ENCODE results near the gene FAM161B.

The FAM161B gene, protein sequence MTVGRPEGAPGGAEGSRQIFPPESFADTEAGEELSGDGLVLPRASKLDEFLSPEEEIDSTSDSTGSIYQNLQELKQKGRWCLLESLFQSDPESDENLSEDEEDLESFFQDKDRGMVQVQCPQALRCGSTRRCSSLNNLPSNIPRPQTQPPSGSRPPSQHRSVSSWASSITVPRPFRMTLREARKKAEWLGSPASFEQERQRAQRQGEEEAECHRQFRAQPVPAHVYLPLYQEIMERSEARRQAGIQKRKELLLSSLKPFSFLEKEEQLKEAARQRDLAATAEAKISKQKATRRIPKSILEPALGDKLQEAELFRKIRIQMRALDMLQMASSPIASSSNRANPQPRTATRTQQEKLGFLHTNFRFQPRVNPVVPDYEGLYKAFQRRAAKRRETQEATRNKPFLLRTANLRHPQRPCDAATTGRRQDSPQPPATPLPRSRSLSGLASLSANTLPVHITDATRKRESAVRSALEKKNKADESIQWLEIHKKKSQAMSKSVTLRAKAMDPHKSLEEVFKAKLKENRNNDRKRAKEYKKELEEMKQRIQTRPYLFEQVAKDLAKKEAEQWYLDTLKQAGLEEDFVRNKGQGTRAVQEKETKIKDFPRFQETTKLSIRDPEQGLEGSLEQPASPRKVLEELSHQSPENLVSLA

GRCh38 chr14:73949752-73950734 is at the start of gene FAM161B, which contains the start of gene COQ6:
Gene FAM161B, minus strand, starts transcription at chr14:73950094. Its CDS starts 68 bp downstream, at chr14:73950026.
Gene COQ6, plus strand, starts transcription at chr14:73950302. Its CDS starts 31 bp downstream, at chr14:73950333.
- Histone ChIP-seq H3K27ac (ENCODE audit: low read depth, low read length) (peak within 1 kb of the TSS; percentile 63), H3K36me3 (ENCODE audit: control insufficient read depth, low read length) (peaks cover 11% of the 10 kb centered on the region), H3K27me3 (ENCODE audit: control insufficient read depth, low read length) (no peaks in the 10 kb centered on the region), H3K79me2 (ENCODE audit: control insufficient read depth, low read length) (peaks cover 12% of the 10 kb centered on the region), H3K4me1 (ENCODE audit: control insufficient read depth, low read length) (peaks cover 6% of the 10 kb centered on the region), H3K4me3 (ENCODE audit: low read length) (peak within 1 kb of the TSS; percentile 82), H4K20me1 (ENCODE audit: control insufficient read depth, insufficient read depth, low read depth, low read length) (no peaks in the 10 kb centered on the region), H3K9me2 (replicated peaks; ENCODE audit: control insufficient read depth, low read length) (no peaks in the 10 kb centered on the region), H3F3A (ENCODE audit: control insufficient read depth, insufficient read depth) (0 out of 2 replicates have a peak, but pooled peaks cover 2% of the 10 kb centered on the region), H3K9me3 (ENCODE audit: control insufficient read depth, insufficient read depth, low read length) (no peaks in the 10 kb centered on the region), H3K4me2 (ENCODE audit: low read length) (peak within 1 kb of the TSS; percentile 77)
- peak; percentile 37 for TF ChIP-seq CTCF (IDR thresholded peaks at IDR 0.05; ENCODE audit: low read depth, low read length, poor library complexity, severe bottlenecking)
- TF ChIP-seq EZH2phosphoT487 (IDR thresholded peaks at IDR 0.05; ENCODE audit: borderline replicate concordance, low read length): no peak

GRCh38 chr14:73998726-73999125 is 48.8 kb upstream of the FAM161B start:
- Histone ChIP-seq H3K4me1 (ENCODE audit: control insufficient read depth, low read length) (peaks cover 20% of the 10 kb centered on the region), H3K4me2 (ENCODE audit: low read length) (no peak overlapping the region), H3K4me3 (ENCODE audit: low read length) (no peak overlapping the region), H3K27ac (ENCODE audit: low read depth, low read length) (no peak overlapping the region), H3K27me3 (ENCODE audit: control insufficient read depth, low read length) (no peaks in the 10 kb centered on the region), H3F3A (ENCODE audit: control insufficient read depth, insufficient read depth) (no peaks in the 10 kb centered on the region), H3K36me3 (ENCODE audit: control insufficient read depth, low read length) (peaks cover 12% of the 10 kb centered on the region), H3K79me2 (ENCODE audit: control insufficient read depth, low read length) (no peaks in the 10 kb centered on the region), H4K20me1 (ENCODE audit: control insufficient read depth, insufficient read depth, low read depth, low read length) (no peaks in the 10 kb centered on the region), H3K9me2 (replicated peaks; ENCODE audit: control insufficient read depth, low read length) (no peaks in the 10 kb centered on the region), H3K9me3 (ENCODE audit: control insufficient read depth, insufficient read depth, low read length) (no peaks in the 10 kb centered on the region)
- TF ChIP-seq EZH2phosphoT487 (IDR thresholded peaks at IDR 0.05; ENCODE audit: borderline replicate concordance, low read length): no peak
- no peak for TF ChIP-seq CTCF (IDR thresholded peaks at IDR 0.05; ENCODE audit: low read depth, low read length, poor library complexity, severe bottlenecking)

DNA sequence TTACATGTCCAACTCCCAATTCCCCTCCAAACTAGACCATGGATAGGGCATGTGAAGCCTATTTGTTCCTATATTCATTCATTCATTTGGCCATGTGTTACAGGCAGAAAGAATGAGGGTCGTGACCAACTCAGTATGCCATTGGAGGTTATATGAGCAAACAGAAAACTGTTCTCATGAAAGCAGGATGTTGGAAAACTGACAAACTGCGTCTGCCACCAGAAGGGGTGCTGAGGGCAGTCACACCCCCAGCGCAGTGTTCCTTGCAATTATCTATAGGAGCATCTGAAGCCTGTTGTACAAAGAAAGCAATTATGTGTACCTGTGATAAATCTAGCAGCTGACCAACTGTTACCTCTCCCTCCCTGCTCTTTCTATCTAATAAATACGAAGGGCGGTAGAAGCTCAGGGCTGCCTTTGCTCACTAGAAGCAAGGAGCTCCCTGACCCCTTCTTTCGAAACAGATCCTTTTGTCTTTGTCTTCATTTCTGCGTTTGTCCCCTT is 48.1 kb upstream of the FAM161B start:
- no peaks in the 10 kb centered on the region for H3K79me2 ChIP-seq (ENCODE audit: control insufficient read depth, low read length)
- peaks cover 20% of the 10 kb centered on the region for H3K4me1 ChIP-seq (ENCODE audit: control insufficient read depth, low read length)
- H3K9me3 ChIP-seq (ENCODE audit: control insufficient read depth, insufficient read depth, low read length): no peaks in the 10 kb centered on the region
- H3K4me3 ChIP-seq (ENCODE audit: low read length): no peak overlapping the region
- no peaks in the 10 kb centered on the region for H4K20me1 ChIP-seq (ENCODE audit: control insufficient read depth, insufficient read depth, low read depth, low read length)
- H3K27ac ChIP-seq (ENCODE audit: low read depth, low read length): no peak overlapping the region
- no peak for TF ChIP-seq EZH2phosphoT487 (IDR thresholded peaks at IDR 0.05; ENCODE audit: borderline replicate concordance, low read length)
- no peak for TF ChIP-seq CTCF (IDR thresholded peaks at IDR 0.05; ENCODE audit: low read depth, low read length, poor library complexity, severe bottlenecking)
- no peaks in the 10 kb centered on the region for H3K9me2 ChIP-seq (replicated peaks; ENCODE audit: control insufficient read depth, low read length)
- no peaks in the 10 kb centered on the region for H3K27me3 ChIP-seq (ENCODE audit: control insufficient read depth, low read length)
- H3K4me2 ChIP-seq (ENCODE audit: low read length): no peak overlapping the region
- H3K36me3 ChIP-seq (ENCODE audit: control insufficient read depth, low read length): peaks cover 12% of the 10 kb centered on the region
- H3F3A ChIP-seq (ENCODE audit: control insufficient read depth, insufficient read depth): no peaks in the 10 kb centered on the region

Measured in DOHH2 (cell line).